HepG2 (cell line): ENCODE results near the gene OSBPL10. TPM values are rescaled to one million over a fixed set of nuclear protein-coding genes. Genes with fewer than 3 reads are reported as not detected.
A peak's percentile ranks its signal among the peaks of the same experiment; 100 is the strongest.

Experiments
- ATAC-seq: fragments of 200-7000 bp; cut with Tn5 transposase; 3 replicates; pipeline ENCODE4 v1.9.1; 2020; ENCODE audit warnings: mild to moderate bottlenecking, moderate library complexity
- BruUV-seq: library from RNA; stranded (reverse); fragments of 400-500 nt; replicated peaks from 2 replicates; lab custom pipeline; 2021; lab: Mats Ljungman, UMichigan
- CTCF ChIA-PET: fragments of 300-600 bp; formaldehyde crosslinking; extraction: SDS; loops from one replicate; lab custom pipeline; 2021; ENCODE audit warnings: low total read pairs, inconsistent platforms, low intra/inter-chr PET ratio; lab: Yijun Ruan, JAX
- POLR2A ChIA-PET: fragments of 350-600 bp; sonication (Branson Sonifier 250); formaldehyde crosslinking; loops from one replicate; lab custom pipeline; 2020; ENCODE audit warnings: antibody characterized with exemption, inconsistent platforms; lab: Yijun Ruan, JAX
- DNase-seq: peaks from one replicate; pipeline ENCODE4 v3.0.0-alpha.2; 2015; ENCODE audit warnings: low spot score
- FAIRE-seq: peaks from 3 replicates; lab custom pipeline; 2011; peaks lifted over from hg19 to GRCh38; lab: Jason Lieb, UNC
- H2AFZ ChIP-seq: one replicate; pipeline ENCODE4 v1.6.1; 2011; ENCODE audit warnings: low read length, inconsistent platforms
- H3K27ac ChIP-seq: fragments of 300-600 bp; 3 replicates; pipeline ENCODE4 v1.8.0; 2011; ENCODE audit warnings: mixed run types, mild to moderate bottlenecking, mixed read lengths, low read length, inconsistent platforms; ENCODE audit not compliant: insufficient read depth; ENCODE audit errors: extremely low read length
- H3K27me3 ChIP-seq, 2 experiments: fragments of 200-600 bp in 1 of 2; 2 replicates in 1 of 2; 3 replicates in 1 of 2; pipeline versions ENCODE4 v1.6.0 to v1.8.0; 2011; ENCODE audit warnings: low read length in 2 of 2, mild to moderate bottlenecking in 2 of 2, moderate library complexity in 2 of 2, inconsistent platforms in 1 of 2; ENCODE audit not compliant: insufficient read depth in 2 of 2, control insufficient read depth in 1 of 2
- H3K36me3 ChIP-seq, 2 experiments: fragments of 200-600 bp in 1 of 2; replicated peaks in 1 of 2; 2 replicates in 1 of 2; 3 replicates in 1 of 2; pipeline versions ENCODE4 v1.5.1 to v1.8.0; 2011; ENCODE audit warnings: low read length in 2 of 2, inconsistent platforms in 1 of 2; ENCODE audit not compliant: insufficient read depth in 2 of 2, control insufficient read depth in 1 of 2
- H3K4me1 ChIP-seq: 2 replicates; pipeline ENCODE4 v1.5.1; 2012; ENCODE audit warnings: low read length, inconsistent platforms; ENCODE audit not compliant: insufficient read depth
- H3K4me2 ChIP-seq: 2 replicates; pipeline ENCODE4 v1.6.0; 2011; ENCODE audit warnings: low read depth, low read length, inconsistent platforms
- H3K4me3 ChIP-seq, 3 experiments: fragments of 200-600 bp in 1 of 3; sonication (generic), shearing (Covaris generic) in 1 of 3; replicated peaks in 1 of 3; 2 replicates each; pipeline ENCODE4 v1.5.1; 2011 to 2016; ENCODE audit warnings: low read length in 3 of 3, inconsistent platforms in 2 of 3, low read depth in 2 of 3, mild to moderate bottlenecking in 2 of 3, control low read depth in 1 of 3, mixed read lengths in 1 of 3; ENCODE audit not compliant: insufficient read depth in 1 of 3
- H3K79me2 ChIP-seq: one replicate; pipeline ENCODE4 v1.6.1; 2011; ENCODE audit warnings: low read length, inconsistent platforms; ENCODE audit not compliant: insufficient read depth
- H3K9ac ChIP-seq: 2 replicates; pipeline ENCODE4 v1.6.0; 2011; ENCODE audit warnings: mild to moderate bottlenecking, low read depth, low read length, inconsistent platforms; ENCODE audit not compliant: insufficient read depth
- H3K9me3 ChIP-seq: 2 replicates; pipeline ENCODE4 v1.5.1; 2012; ENCODE audit warnings: mild to moderate bottlenecking, low read length
- H4K20me1 ChIP-seq: 2 replicates; pipeline ENCODE4 v1.6.0; 2011; ENCODE audit warnings: inconsistent platforms, mild to moderate bottlenecking, low read length, moderate library complexity; ENCODE audit not compliant: insufficient read depth
- ADNP ChIP-seq: sonication (generic); formaldehyde crosslinking; IDR thresholded peaks from 2 replicates; pipeline ENCODE4 v1.4.0; 2020; ENCODE audit warnings: missing genetic modification reagents
- E2F1 ChIP-seq: sonication (generic); formaldehyde crosslinking; IDR thresholded peaks from 2 replicates; pipeline ENCODE4 v1.5.0; 2020; ENCODE audit warnings: missing genetic modification reagents
- FOXK1 ChIP-seq: sonication (generic); formaldehyde crosslinking; IDR thresholded peaks from 2 replicates; pipeline ENCODE4 v1.4.0; 2020; ENCODE audit warnings: low read depth, missing genetic modification reagents, borderline replicate concordance
- MAX ChIP-seq: IDR thresholded peaks from 2 replicates; pipeline ENCODE4 v1.6.1; 2012; ENCODE audit warnings: inconsistent platforms
- MXD4 ChIP-seq: IDR thresholded peaks from 2 replicates; pipeline ENCODE4 v1.6.1; 2016; ENCODE audit warnings: mild to moderate bottlenecking, missing biosample characterization, missing genetic modification reagents
- PAXIP1 ChIP-seq: sonication (generic); formaldehyde crosslinking; conservative IDR thresholded peaks from 2 replicates; pipeline ENCODE4 v1.4.0; 2020; ENCODE audit warnings: mild to moderate bottlenecking, missing genetic modification reagents, moderate library complexity
- SALL1 ChIP-seq: sonication (generic); formaldehyde crosslinking; IDR thresholded peaks from 2 replicates; pipeline ENCODE4 v1.8.0; 2022; ENCODE audit warnings: mild to moderate bottlenecking, missing genetic modification reagents
- SAP130 ChIP-seq: IDR thresholded peaks from 2 replicates; pipeline ENCODE4 v1.6.1; 2016; ENCODE audit warnings: low read depth
- ZBTB37 ChIP-seq: sonication (generic); formaldehyde crosslinking; IDR thresholded peaks from 2 replicates; pipeline ENCODE4 v1.4.0; 2020; ENCODE audit warnings: mild to moderate bottlenecking, missing genetic modification reagents
- ZFP90 ChIP-seq: sonication (generic); formaldehyde crosslinking; IDR thresholded peaks from 2 replicates; pipeline ENCODE4 v1.8.0; 2022; ENCODE audit warnings: missing genetic modification reagents, mild to moderate bottlenecking, inconsistent platforms, borderline replicate concordance
- ZNF354B ChIP-seq: sonication (generic); formaldehyde crosslinking; IDR thresholded peaks from 2 replicates; pipeline ENCODE4 v1.8.0; 2022; ENCODE audit warnings: mild to moderate bottlenecking, missing genetic modification reagents
- ZNF512B ChIP-seq: sonication (generic); formaldehyde crosslinking; IDR thresholded peaks from 2 replicates; pipeline ENCODE4 v1.5.1; 2020; ENCODE audit warnings: missing genetic modification reagents, mild to moderate bottlenecking, borderline replicate concordance
- ZNF724P ChIP-seq: sonication (generic); formaldehyde crosslinking; IDR thresholded peaks from 2 replicates; pipeline ENCODE4 v1.8.0; 2022; ENCODE audit warnings: missing genetic modification reagents, borderline replicate concordance
- WGBS: methylation state at CpG from one replicate; pipeline ENCODE4 v1.1.6; 2017; ENCODE audit warnings: low lambda C conversion rate; 5-methylcytosine and 5-hydroxymethylcytosine counted together
- in situ Hi-C: cut with HindIII; loops from 2 replicates; pipeline ENCODE4 v1.10.0; 2017; ENCODE audit warnings: low pct_unique_long_range_greater_than_20kb; ENCODE audit not compliant: extremely low pct_ligation_motif_present
- intact Hi-C: fragments of 100-400 bp; cut with micrococcal nuclease; formaldehyde crosslinking; loops from one replicate; pipeline ENCODE4 v1.10.0; 2022; ENCODE audit not compliant: unreplicated experiment
- polyA plus RNA-seq, 8 experiments: library from polyadenylated mRNA; depleted of rRNA in 3 of 8; stranded (reverse) in 7 of 8; unstranded in 1 of 8; fragments of >200 nt; fragmentation: Illumina TruSeq in 4 of 8; extraction: Trizol in 4 of 8; gene quantifications; 2 replicates each; pipeline versions ENCODE4 v1.2.1 to v1.2.3, GENCODE V29; 2011 to 2016; ENCODE audit warnings: low read depth in 4 of 8, missing spikeins in 1 of 8, mixed read lengths in 1 of 8; ENCODE audit not compliant: insufficient read depth in 1 of 8
- total RNA-seq, 5 experiments: library from RNA; depleted of rRNA; stranded (reverse); fragments of >200 nt; fragmentation: Illumina TruSeq; extraction: Trizol; gene quantifications; 2 replicates each; pipeline ENCODE4 v1.2.3, GENCODE V29; 2016; ENCODE audit warnings: low read depth in 1 of 5

OSBPL10 gene
- total and polyA plus RNA-seq, 2 of the 13 experiments (the other 11 are each of a cell fraction or from before 2014, with no cell fraction given), result 10.3 to 28.6 TPM

- TF ChIP-seq ZBTB37 (CRISPR knock-in tag), result no peak
- TF ChIP-seq ZNF354B (CRISPR knock-in tag), result no peak
Observed at GRCh38 chr3:31862666-31863279, 118.3 kb downstream of the OSBPL10 start (continued).

GRCh38 chr3:31861826-31862225 lies 119.2 kb downstream of the OSBPL10 start:
- in situ Hi-C loops, result no loop called here
- TF ChIP-seq ADNP (no peak), FOXK1 (CRISPR knock-in tag) (no peak), MAX (peak; percentile 75), SAP130 (CRISPR knock-in tag) (peak; percentile 53), ZNF512B (no peak), SALL1 (CRISPR knock-in tag) (0 out of 2 replicates have a peak, but pooled peaks have one; percentile 24), MXD4 (CRISPR knock-in tag) (peak; percentile 86; the same call in 1 of the 2 replicates), E2F1 (CRISPR knock-in tag) (no peak), PAXIP1 (CRISPR knock-in tag) (peak; percentile 29; the same call in 1 of the 2 replicates), ZNF724P (CRISPR knock-in tag) (no peak), ZFP90 (no peak)

More at GRCh38 chr3:31861826-31862225, 119.2 kb downstream of the OSBPL10 start:
- Histone ChIP-seq H4K20me1 (no peaks in the 10 kb centered on the region), H3K4me3 (no peak overlapping the region), H3K4me2 (no peak overlapping the region), H2AFZ (no peak overlapping the region), H3K27me3 (no peaks in the 10 kb centered on the region), H3K9ac (no peak overlapping the region), H3K36me3 (peaks cover 3 to 11% of the 10 kb centered on the region in 2 experiments; a peak in 4 of 5 replicates), H3K4me1 (peaks cover 17% of the 10 kb centered on the region), H3K79me2 (no peaks in the 10 kb centered on the region), H3K9me3 (no peaks in the 10 kb centered on the region), H3K27ac (no peak overlapping the region)
- 48% methylated on average over 5 of the region's 5 CpGs for WGBS
- ChIA-PET POLR2A (no interaction called here), CTCF (no interaction called here)
- BruUV-seq, result no TSS peak
- peak; percentile 61; the same call in 2 of the 3 replicates for ATAC-seq
- DNase-seq, result no peak
- no peak for FAIRE-seq
- intact Hi-C loops, result no loop called here
